GM12878 (cell line): ENCODE results near the gene ASIC4.

Experiments used
- CEBPB ChIP-seq, 2 experiments: fragments of 150-350 bp in 1 of 2; IDR thresholded peaks; 2 replicates each; pipeline ENCODE4 v1.6.1; 2012 to 2014; ENCODE audit warnings: low read depth in 2 of 2, low read length in 2 of 2, borderline replicate concordance in 1 of 2, inconsistent platforms in 1 of 2
- CTCF ChIP-seq, 3 experiments: IDR thresholded peaks in 2 of 3; conservative IDR thresholded peaks in 1 of 3; 2 replicates each; pipeline ENCODE4 v1.5.1; 2011; ENCODE audit warnings: low read depth in 3 of 3, low read length in 3 of 3, mild to moderate bottlenecking in 3 of 3, control low read depth in 2 of 3, moderate library complexity in 2 of 3, inconsistent platforms in 1 of 3, mixed read lengths in 1 of 3; ENCODE audit not compliant: control insufficient read depth in 2 of 3, insufficient read depth in 1 of 3; ENCODE audit errors: extremely low read depth in 1 of 3
- NBN ChIP-seq: fragments of 450-650 bp; IDR thresholded peaks from 2 replicates; pipeline ENCODE4 v1.6.1; 2016
- POLR2A ChIP-seq: IDR thresholded peaks from 2 replicates; pipeline ENCODE4 v1.6.1; 2011; ENCODE audit warnings: low read depth, mild to moderate bottlenecking, low read length

- TF ChIP-seq NBN (no peak), CEBPB (IDR thresholded peaks at IDR 0.05; ENCODE audit: borderline replicate concordance in 1 of 2, low read depth in 2 of 2, low read length in 2 of 2) (no peak), POLR2A (no peak), CTCF (IDR thresholded peaks at IDR 0.05 in 2 of 3, conservative IDR thresholded peaks at IDR 0.05 in 1 of 3; ENCODE audit: control insufficient read depth in 2 of 3, extremely low read depth in 1 of 3, insufficient read depth in 1 of 3, low read depth in 3 of 3, low read length in 3 of 3) (no peak)
Measured at GRCh38 chr2:219486380-219486959, 27.8 kb upstream of the ASIC4 start.
